Measurements from ENCODE around the gene LGALS9C. TPM values are rescaled to one million over a fixed set of nuclear protein-coding genes. Genes with fewer than 3 reads are reported as not detected.
"Not testable (repeated sequence)": the region's sequence is repeated elsewhere in the genome, so short reads cannot be mapped to it uniquely, and the experiment has no call there.

LGALS9C gene
- total RNA-seq, 1 experiment from 2014 or later, result not detected

- DNase-seq (ENCODE audit: low read depth, low spot score); in situ Hi-C loops (cut with HindIII; ENCODE audit: low pct_unique_long_range_greater_than_20kb, low sequenced_read_pairs): not testable (repeated sequence)
Observed at GRCh38 chr17:18503221-18503620, 26.6 kb downstream of the LGALS9C start.

- DNase-seq (ENCODE audit: low read depth, low spot score); in situ Hi-C loops (cut with HindIII; ENCODE audit: low pct_unique_long_range_greater_than_20kb, low sequenced_read_pairs): not testable (repeated sequence)
Observed at GRCh38 chr17:18507729-18508128, 31.1 kb downstream of the LGALS9C start.

GRCh38 chr17:18508667-18509066, 32.1 kb downstream of the LGALS9C start:
- DNase-seq (ENCODE audit: low read depth, low spot score); in situ Hi-C loops (cut with HindIII; ENCODE audit: low pct_unique_long_range_greater_than_20kb, low sequenced_read_pairs): not testable (repeated sequence)

GRCh38 chr17:18521100-18521499, 44.5 kb downstream of the LGALS9C start:
- DNase-seq (ENCODE audit: low read depth, low spot score); in situ Hi-C loops (cut with HindIII; ENCODE audit: low pct_unique_long_range_greater_than_20kb, low sequenced_read_pairs): not testable (repeated sequence)

GRCh38 chr17:18525015-18525414, 48.4 kb downstream of the LGALS9C start:
- in situ Hi-C loops (cut with HindIII; ENCODE audit: low pct_unique_long_range_greater_than_20kb, low sequenced_read_pairs); DNase-seq (ENCODE audit: low read depth, low spot score): not testable (repeated sequence)

GRCh38 chr17:18526168-18526800, 49.7 kb downstream of the LGALS9C start:
- in situ Hi-C loops (cut with HindIII; ENCODE audit: low pct_unique_long_range_greater_than_20kb, low sequenced_read_pairs); DNase-seq (ENCODE audit: low read depth, low spot score): not testable (repeated sequence)

- in situ Hi-C loops (cut with HindIII; ENCODE audit: low pct_unique_long_range_greater_than_20kb, low sequenced_read_pairs); DNase-seq (ENCODE audit: low read depth, low spot score): not testable (repeated sequence)
Observed at GRCh38 chr17:18527354-18527753, 50.8 kb downstream of the LGALS9C start.

GRCh38 chr17:18528435-18528834, 51.8 kb downstream of the LGALS9C start:
- DNase-seq (ENCODE audit: low read depth, low spot score); in situ Hi-C loops (cut with HindIII; ENCODE audit: low pct_unique_long_range_greater_than_20kb, low sequenced_read_pairs): not testable (repeated sequence)

- DNase-seq (ENCODE audit: low read depth, low spot score); in situ Hi-C loops (cut with HindIII; ENCODE audit: low pct_unique_long_range_greater_than_20kb, low sequenced_read_pairs): not testable (repeated sequence)
Observed at GRCh38 chr17:18528899-18529500, 52.4 kb downstream of the LGALS9C start.

GRCh38 chr17:18530405-18530804, 53.8 kb downstream of the LGALS9C start:
- in situ Hi-C loops (cut with HindIII; ENCODE audit: low pct_unique_long_range_greater_than_20kb, low sequenced_read_pairs); DNase-seq (ENCODE audit: low read depth, low spot score): not testable (repeated sequence)

GRCh38 chr17:18542234-18542633, 65.6 kb downstream of the LGALS9C start:
- DNase-seq (ENCODE audit: low read depth, low spot score); in situ Hi-C loops (cut with HindIII; ENCODE audit: low pct_unique_long_range_greater_than_20kb, low sequenced_read_pairs): not testable (repeated sequence)

GRCh38 chr17:18542907-18543306, 66.3 kb downstream of the LGALS9C start:
- in situ Hi-C loops (cut with HindIII; ENCODE audit: low pct_unique_long_range_greater_than_20kb, low sequenced_read_pairs), result not testable (repeated sequence)

More at GRCh38 chr17:18542907-18543306, 66.3 kb downstream of the LGALS9C start:
- not testable (repeated sequence) for DNase-seq (ENCODE audit: low read depth, low spot score)

Small RNAs within 50 kb of the gene (small RNA-seq; reads per million reads assigned to genes)
- gene AL353997.1 (0 reads per million in 2 experiments), gene AL353997.4 (0 reads per million in 2 experiments)

Other genes starting within 250 kb of the LGALS9C start
- gene FLII, start 218.1 kb upstream of the LGALS9C start, total RNA-seq (2014; rRNA removed; shearing (Covaris generic)), result 96.0 and 113 TPM in 2 replicates
- gene MIEF2, start 216.1 kb upstream of the LGALS9C start, total RNA-seq (2014; rRNA removed; shearing (Covaris generic)), result 5.4 TPM in 2 replicates
- 31.8 and 32.0 TPM in 2 replicates for gene TOP3A, start 161.8 kb upstream of the LGALS9C start, total RNA-seq (2014; rRNA removed; shearing (Covaris generic))
- 22.0 and 23.1 TPM in 2 replicates for gene SMCR8, start 161.5 kb upstream of the LGALS9C start, total RNA-seq (2014; rRNA removed; shearing (Covaris generic))
- gene SHMT1, start 113.2 kb upstream of the LGALS9C start, total RNA-seq (2014; rRNA removed; shearing (Covaris generic)), result 20.5 and 21.4 TPM in 2 replicates
- gene EVPLL, start 99.0 kb upstream of the LGALS9C start, total RNA-seq (2014; rRNA removed; shearing (Covaris generic)), result not detected in 2 replicates
- not detected in 2 replicates for gene TBC1D28, start 167.6 kb downstream of the LGALS9C start, total RNA-seq (2014; rRNA removed; shearing (Covaris generic))
- 0.71 and 1.4 TPM in 2 replicates for gene FOXO3B, start 205.5 kb downstream of the LGALS9C start, total RNA-seq (2014; rRNA removed; shearing (Covaris generic))